ENCODE measurements around the gene TALDO1. TPM values are rescaled to one million over a fixed set of nuclear protein-coding genes. Genes with fewer than 3 reads are reported as not detected.

Gene TALDO1
- total RNA-seq, 2 donors from 2014 or later = 201 to 242 TPM

GRCh38 chr11:795634-796564, 48.6 kb downstream of the TALDO1 start:
- ATAC-seq (peak; percentile 83 to 86), DNase-seq (ENCODE audit: low spot score) (peak; percentile 91)
- peak overlapping the region; percentile 82 to 93 for H3K27ac Mint-ChIP-seq
- H3K4me1 Mint-ChIP-seq (ENCODE audit: low read depth in 2 of 2) = peaks cover 7 to 10% of the 10 kb centered on the region in 2 donors
- H3K4me3 Mint-ChIP-seq = peak overlapping the region; percentile 97
- H3K9me3 Mint-ChIP-seq = no peaks in the 10 kb centered on the region
- H3K27me3 Mint-ChIP-seq = no peaks in the 10 kb centered on the region
- no peaks in the 10 kb centered on the region for H3K36me3 Mint-ChIP-seq

DNA sequence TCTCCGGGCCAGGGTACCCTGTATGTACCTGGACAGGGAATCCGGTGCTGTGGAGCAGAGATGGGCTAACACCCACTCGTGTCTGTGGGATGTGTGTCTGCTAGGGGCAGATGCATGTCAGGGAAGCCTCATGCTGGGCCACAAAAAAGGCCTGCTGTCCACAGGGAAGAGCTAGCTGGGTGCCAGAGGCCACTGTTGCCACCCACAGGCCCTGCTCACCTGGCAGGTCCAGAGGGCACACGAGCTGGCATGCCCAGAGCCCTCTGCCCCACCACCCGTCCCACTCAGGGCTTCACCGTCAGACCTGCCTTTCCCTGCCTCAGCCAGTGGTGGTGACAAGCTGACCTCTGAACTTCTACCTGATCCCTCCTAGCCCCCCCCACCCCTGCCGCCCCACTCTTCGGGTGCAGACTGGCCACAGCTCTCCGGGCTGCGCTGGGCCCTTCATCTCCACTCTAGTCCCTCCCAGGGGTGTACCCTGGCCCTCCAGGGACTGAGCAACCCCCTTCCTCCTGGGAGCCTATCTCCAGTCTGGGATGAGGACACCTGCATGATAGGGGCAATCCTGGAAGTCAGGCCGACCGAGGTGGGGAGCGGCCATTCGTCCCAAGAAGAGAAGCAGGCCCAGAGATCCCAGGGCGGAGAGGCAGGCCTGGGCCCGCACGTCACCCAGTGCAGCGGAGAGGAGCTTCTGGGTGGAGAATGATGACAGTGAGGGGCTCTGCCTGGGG, 49.5 kb downstream of the TALDO1 start:
- Mint-ChIP-seq H3K4me1 (ENCODE audit: low read depth in 2 of 2) (peaks cover 7% of the 10 kb centered on the region in 2 donors), H3K27me3 (no peaks in the 10 kb centered on the region), H3K36me3 (no peaks in the 10 kb centered on the region), H3K9me3 (no peaks in the 10 kb centered on the region), H3K27ac (peak overlapping the region; percentile 82 to 93), H3K4me3 (peak overlapping the region; percentile 97)
- DNase-seq (ENCODE audit: low spot score) = no peak
- ATAC-seq = no peak

- peak; percentile 64 to 70 for ATAC-seq
- peak overlapping the region; percentile 97 for H3K4me3 Mint-ChIP-seq
- peak; percentile 85 for DNase-seq (ENCODE audit: low spot score)
- H3K4me1 Mint-ChIP-seq (ENCODE audit: low read depth in 2 of 2) = peaks cover 7% of the 10 kb centered on the region in 2 donors
- no peaks in the 10 kb centered on the region for H3K27me3 Mint-ChIP-seq
- no peaks in the 10 kb centered on the region for H3K9me3 Mint-ChIP-seq
- H3K27ac Mint-ChIP-seq = peak overlapping the region; percentile 82 to 93
- H3K36me3 Mint-ChIP-seq = no peaks in the 10 kb centered on the region
Observed at GRCh38 chr11:797296-798092, 50.2 kb downstream of the TALDO1 start.

- peaks cover 7% of the 10 kb centered on the region in 2 donors for H3K4me1 Mint-ChIP-seq (ENCODE audit: low read depth in 2 of 2)
- H3K27me3 Mint-ChIP-seq = no peaks in the 10 kb centered on the region
- no peaks in the 10 kb centered on the region for H3K36me3 Mint-ChIP-seq
- H3K27ac Mint-ChIP-seq = peak within 1 kb of the TSS; percentile 82 to 93
- DNase-seq (ENCODE audit: low spot score) (peak; percentile 88), ATAC-seq (peak; percentile 78 to 84)
- H3K9me3 Mint-ChIP-seq = no peaks in the 10 kb centered on the region
- peak within 1 kb of the TSS; percentile 97 for H3K4me3 Mint-ChIP-seq
Observed at GRCh38 chr11:798093-798713, 50.9 kb downstream of the TALDO1 start, which contains the start of gene SLC25A22. Gene SLC25A22, minus strand, starts transcription at chr11:798281. Its CDS starts 3,275 bp downstream, at chr11:795006.

- no peak for ATAC-seq
- H3K27me3 Mint-ChIP-seq = no peaks in the 10 kb centered on the region
- H3K36me3 Mint-ChIP-seq = no peaks in the 10 kb centered on the region
- no peak for DNase-seq (ENCODE audit: low spot score)
- peaks cover 7% of the 10 kb centered on the region in 2 donors for H3K4me1 Mint-ChIP-seq (ENCODE audit: low read depth in 2 of 2)
- H3K27ac Mint-ChIP-seq = no peak overlapping the region
- H3K9me3 Mint-ChIP-seq = no peaks in the 10 kb centered on the region
- no peak overlapping the region for H3K4me3 Mint-ChIP-seq
Observed at GRCh38 chr11:799641-800316, 52.5 kb downstream of the TALDO1 start.

- H3K4me1 Mint-ChIP-seq (ENCODE audit: low read depth in 2 of 2) = peaks cover 7% of the 10 kb centered on the region in 2 donors
- ATAC-seq = no peak
- H3K36me3 Mint-ChIP-seq = no peaks in the 10 kb centered on the region
Observed at GRCh38 chr11:800473-800872, 53.2 kb downstream of the TALDO1 start.

GRCh38 chr11:801097-801780, 54.0 kb downstream of the TALDO1 start:
- DNase-seq (ENCODE audit: low spot score) (no peak), ATAC-seq (no peak)
- Mint-ChIP-seq H3K27ac (no peak overlapping the region), H3K36me3 (no peaks in the 10 kb centered on the region), H3K4me3 (no peak overlapping the region), H3K27me3 (no peaks in the 10 kb centered on the region), H3K4me1 (ENCODE audit: low read depth in 2 of 2) (peaks cover 2 to 3% of the 10 kb centered on the region in 2 donors), H3K9me3 (no peaks in the 10 kb centered on the region)

More at GRCh38 chr11:800473-800872, 53.2 kb downstream of the TALDO1 start:
- H3K27ac Mint-ChIP-seq = no peak overlapping the region
- H3K9me3 Mint-ChIP-seq = no peaks in the 10 kb centered on the region
- no peak for DNase-seq (ENCODE audit: low spot score)
- H3K27me3 Mint-ChIP-seq = no peaks in the 10 kb centered on the region
- no peak overlapping the region for H3K4me3 Mint-ChIP-seq

- DNase-seq (ENCODE audit: low spot score) (no peak), ATAC-seq (no peak)
- Mint-ChIP-seq H3K27ac (no peak overlapping the region), H3K9me3 (no peaks in the 10 kb centered on the region), H3K36me3 (no peaks in the 10 kb centered on the region), H3K4me3 (no peak overlapping the region), H3K27me3 (no peaks in the 10 kb centered on the region), H3K4me1 (ENCODE audit: low read depth in 2 of 2) (no peaks in the 10 kb centered on the region)
Observed at GRCh38 chr11:802018-802617, 54.9 kb downstream of the TALDO1 start.

- Mint-ChIP-seq H3K27me3 (no peaks in the 10 kb centered on the region), H3K9me3 (no peaks in the 10 kb centered on the region), H3K27ac (no peak overlapping the region), H3K4me3 (no peak overlapping the region), H3K4me1 (ENCODE audit: low read depth in 2 of 2) (peaks cover 2 to 4% of the 10 kb centered on the region in 2 donors), H3K36me3 (no peaks in the 10 kb centered on the region)
- no peak for ATAC-seq
- DNase-seq (ENCODE audit: low spot score) = no peak
Observed at GRCh38 chr11:802693-803466, 55.6 kb downstream of the TALDO1 start.

- Mint-ChIP-seq H3K4me3 (no peak overlapping the region), H3K36me3 (no peaks in the 10 kb centered on the region), H3K9me3 (no peaks in the 10 kb centered on the region), H3K27ac (no peak overlapping the region), H3K27me3 (no peaks in the 10 kb centered on the region), H3K4me1 (ENCODE audit: low read depth in 2 of 2) (peaks cover 3 to 6% of the 10 kb centered on the region in 2 donors)
- DNase-seq (ENCODE audit: low spot score) (no peak), ATAC-seq (no peak)
Observed at GRCh38 chr11:803467-803742, 56.1 kb downstream of the TALDO1 start.

DNA sequence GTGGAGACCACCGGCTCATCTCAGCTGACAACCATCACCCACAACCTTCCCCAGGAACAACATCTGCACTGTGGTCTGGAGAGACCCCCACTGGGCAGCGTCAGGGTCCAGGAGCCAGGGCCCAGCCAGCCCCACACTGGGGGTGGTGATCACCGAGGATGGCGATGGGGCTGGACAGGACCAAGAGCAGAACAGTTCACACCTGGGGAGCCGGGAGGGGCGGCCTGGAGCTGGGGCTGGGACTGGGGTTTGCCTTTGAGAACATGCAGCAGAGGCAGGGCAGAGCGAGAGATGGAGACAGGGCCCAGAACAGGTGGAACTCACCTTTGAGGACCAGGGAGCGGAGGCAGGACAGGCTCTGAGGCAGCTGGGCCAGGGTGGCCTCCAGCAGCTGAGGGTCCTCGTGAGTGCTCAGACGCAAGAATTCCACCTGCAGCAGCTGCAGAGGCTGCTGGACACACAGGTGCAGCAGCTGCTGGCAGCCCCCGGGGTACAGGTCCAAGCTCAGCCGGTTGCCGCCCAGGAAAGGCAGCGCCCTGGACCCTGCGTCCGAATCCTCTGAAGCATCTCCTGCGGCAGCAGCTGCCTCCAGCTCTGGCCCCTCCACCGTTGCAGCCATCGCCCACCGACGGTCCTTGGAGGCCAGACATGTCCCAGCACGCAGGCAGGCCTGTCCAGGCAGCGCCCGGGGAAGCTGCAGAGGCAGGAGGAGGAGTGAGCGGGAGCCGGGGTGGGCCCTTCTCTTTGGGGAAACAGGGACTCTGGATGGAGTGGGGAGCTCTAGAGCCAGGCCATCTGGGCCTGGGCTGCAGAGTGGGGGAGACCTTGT, 56.7 kb downstream of the TALDO1 start:
- H3K27me3 Mint-ChIP-seq = no peaks in the 10 kb centered on the region
- no peaks in the 10 kb centered on the region for H3K36me3 Mint-ChIP-seq
- H3K4me1 Mint-ChIP-seq (ENCODE audit: low read depth in 2 of 2) = peaks cover 6 to 12% of the 10 kb centered on the region in 2 donors
- DNase-seq (ENCODE audit: low spot score) (no peak), ATAC-seq (no peak)
- peak overlapping the region in 1 of 2 donors; percentile 27 for H3K27ac Mint-ChIP-seq
- H3K4me3 Mint-ChIP-seq = peak overlapping the region; percentile 70
- H3K9me3 Mint-ChIP-seq = no peaks in the 10 kb centered on the region

All from natural killer cell treated with Interleukin-12 subunit alpha and Interleukin-12 subunit beta and Interleukin-15 and Interleukin-18, amount 100 ng/mL, for 72 hours (primary cell).